ENCODE data around the gene DYSF.

The DYSF gene

DNA sequence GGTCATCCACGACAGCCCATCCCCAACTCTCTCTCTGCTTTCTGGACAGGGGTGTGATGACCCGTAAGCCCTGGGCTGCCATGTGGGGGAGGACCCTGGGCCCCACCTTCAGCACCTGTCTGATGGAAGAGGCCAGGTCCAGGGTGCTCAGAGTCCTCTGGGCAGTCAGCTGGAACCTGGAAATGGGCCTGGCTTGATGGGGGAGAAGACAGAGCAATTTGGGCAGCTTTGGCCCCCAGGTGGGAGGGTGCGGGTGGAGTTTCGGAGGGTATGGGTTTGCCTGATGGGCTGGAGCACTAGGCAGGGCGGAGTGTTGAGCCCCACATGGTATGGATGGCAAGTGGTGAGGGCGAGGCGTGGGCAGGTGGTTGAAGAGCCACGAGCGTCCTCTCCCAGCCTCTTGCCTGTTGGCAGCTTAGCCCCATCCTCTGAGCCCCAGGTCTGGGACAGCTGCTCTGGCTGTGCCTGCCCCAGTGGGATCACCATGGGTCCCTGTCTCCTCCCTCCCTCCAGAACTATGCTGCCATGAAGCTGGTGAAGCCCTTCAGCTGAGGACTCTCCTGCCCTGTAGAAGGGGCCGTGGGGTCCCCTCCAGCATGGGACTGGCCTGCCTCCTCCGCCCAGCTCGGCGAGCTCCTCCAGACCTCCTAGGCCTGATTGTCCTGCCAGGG lies 232.7 kb downstream of the DYSF start:
- no peak overlapping the region for H3K4me3 ChIP-seq (ENCODE audit: low read depth, low read length)
- TF ChIP-seq, protein P1, sequence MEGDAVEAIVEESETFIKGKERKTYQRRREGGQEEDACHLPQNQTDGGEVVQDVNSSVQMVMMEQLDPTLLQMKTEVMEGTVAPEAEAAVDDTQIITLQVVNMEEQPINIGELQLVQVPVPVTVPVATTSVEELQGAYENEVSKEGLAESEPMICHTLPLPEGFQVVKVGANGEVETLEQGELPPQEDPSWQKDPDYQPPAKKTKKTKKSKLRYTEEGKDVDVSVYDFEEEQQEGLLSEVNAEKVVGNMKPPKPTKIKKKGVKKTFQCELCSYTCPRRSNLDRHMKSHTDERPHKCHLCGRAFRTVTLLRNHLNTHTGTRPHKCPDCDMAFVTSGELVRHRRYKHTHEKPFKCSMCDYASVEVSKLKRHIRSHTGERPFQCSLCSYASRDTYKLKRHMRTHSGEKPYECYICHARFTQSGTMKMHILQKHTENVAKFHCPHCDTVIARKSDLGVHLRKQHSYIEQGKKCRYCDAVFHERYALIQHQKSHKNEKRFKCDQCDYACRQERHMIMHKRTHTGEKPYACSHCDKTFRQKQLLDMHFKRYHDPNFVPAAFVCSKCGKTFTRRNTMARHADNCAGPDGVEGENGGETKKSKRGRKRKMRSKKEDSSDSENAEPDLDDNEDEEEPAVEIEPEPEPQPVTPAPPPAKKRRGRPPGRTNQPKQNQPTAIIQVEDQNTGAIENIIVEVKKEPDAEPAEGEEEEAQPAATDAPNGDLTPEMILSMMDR (IDR thresholded peaks at IDR 0.05; ENCODE audit: low read depth, low read length), result no peak

DNA sequence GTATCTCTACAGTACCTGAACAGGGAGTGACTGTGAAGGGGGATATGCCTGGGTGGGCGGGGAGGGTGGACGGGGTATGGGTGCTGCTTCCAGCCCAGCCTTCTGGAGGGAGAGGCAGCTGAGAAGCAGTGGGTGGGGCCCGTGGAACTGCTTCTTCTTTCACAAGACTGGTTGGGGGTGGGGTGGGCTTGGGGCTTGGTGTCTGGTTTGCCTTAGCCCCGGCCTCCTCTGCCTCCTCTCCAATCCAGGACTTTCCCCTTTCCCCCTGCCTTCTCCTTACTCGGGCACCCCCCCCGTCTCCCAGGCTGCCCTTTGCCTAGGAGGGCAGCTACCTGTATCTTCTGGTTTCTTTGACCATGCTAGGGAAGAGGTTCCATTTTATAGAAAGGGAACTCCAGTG lies 233.4 kb downstream of the DYSF start:
- H3K4me3 ChIP-seq (ENCODE audit: low read depth, low read length), result no peak overlapping the region
- TF ChIP-seq, protein P1 (IDR thresholded peaks at IDR 0.05; ENCODE audit: low read depth, low read length), result no peak

DNA sequence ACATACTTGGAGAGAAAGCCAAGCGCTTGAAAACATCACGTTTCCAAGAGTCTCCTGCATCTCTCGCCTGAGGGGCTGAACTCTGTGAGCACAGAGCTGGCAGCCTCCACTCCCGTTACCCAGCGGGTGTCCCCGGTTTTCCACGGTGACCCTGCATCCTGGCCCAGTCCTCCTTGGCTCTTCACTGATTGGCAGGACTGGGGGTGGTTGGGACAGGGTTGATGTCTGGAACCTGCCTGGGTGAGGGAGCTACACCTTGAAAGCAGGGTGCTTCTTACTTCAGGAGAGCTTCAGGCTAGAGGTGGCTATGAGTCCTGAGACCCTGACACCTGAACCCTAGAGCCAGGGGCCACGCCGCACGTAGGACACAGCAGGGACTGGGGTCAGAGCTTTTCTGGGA lies 234.1 kb downstream of the DYSF start:
- no peak overlapping the region for H3K4me3 ChIP-seq (ENCODE audit: low read depth, low read length)
- TF ChIP-seq, protein P1 (IDR thresholded peaks at IDR 0.05; ENCODE audit: low read depth, low read length), result no peak

DNA sequence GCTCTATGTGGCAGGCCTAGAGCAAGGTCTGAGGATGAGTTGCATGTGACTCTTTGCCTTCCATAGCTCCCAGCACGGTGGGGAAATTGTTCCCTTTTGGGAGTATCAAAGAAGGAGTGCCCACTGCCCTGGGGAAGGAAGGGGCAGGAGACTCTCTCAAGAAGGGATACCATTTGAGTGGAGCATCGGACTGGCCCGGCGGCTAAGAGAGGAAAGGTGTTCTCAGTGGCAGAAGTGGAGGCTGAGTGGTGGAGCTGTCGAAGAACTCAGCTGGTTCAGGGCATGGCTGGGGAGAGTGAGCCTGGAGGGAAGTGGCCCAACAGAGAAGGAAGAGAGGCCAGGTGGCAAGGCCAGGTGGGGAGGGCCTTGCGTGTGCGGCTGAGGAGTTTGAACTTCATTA lies 235.2 kb downstream of the DYSF start:
- TF ChIP-seq, protein P1 (IDR thresholded peaks at IDR 0.05; ENCODE audit: low read depth, low read length), result no peak
- H3K4me3 ChIP-seq (ENCODE audit: low read depth, low read length), result no peak overlapping the region

DNA sequence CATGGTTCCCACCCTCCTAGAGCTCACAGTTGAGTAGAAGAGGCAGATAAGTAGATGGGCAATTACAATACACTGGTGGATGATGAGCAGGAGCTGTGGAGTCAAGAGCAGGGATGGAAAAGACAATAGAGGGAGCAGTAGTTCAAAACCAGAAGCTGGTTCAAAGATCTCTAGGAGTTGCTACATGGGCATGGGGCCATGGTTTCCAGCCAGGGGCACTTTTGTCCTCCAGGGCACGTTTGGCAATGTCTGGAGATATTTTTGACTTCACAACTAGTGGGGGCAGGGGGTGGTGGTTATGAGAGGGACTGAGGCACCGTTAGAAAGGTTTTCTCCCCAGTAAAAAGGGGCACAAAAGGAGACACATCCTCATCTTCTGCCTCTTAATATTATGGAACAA lies 236.0 kb downstream of the DYSF start:
- H3K4me3 ChIP-seq (ENCODE audit: low read depth, low read length), result no peak overlapping the region
- TF ChIP-seq, protein P1 (IDR thresholded peaks at IDR 0.05; ENCODE audit: low read depth, low read length), result no peak

DNA sequence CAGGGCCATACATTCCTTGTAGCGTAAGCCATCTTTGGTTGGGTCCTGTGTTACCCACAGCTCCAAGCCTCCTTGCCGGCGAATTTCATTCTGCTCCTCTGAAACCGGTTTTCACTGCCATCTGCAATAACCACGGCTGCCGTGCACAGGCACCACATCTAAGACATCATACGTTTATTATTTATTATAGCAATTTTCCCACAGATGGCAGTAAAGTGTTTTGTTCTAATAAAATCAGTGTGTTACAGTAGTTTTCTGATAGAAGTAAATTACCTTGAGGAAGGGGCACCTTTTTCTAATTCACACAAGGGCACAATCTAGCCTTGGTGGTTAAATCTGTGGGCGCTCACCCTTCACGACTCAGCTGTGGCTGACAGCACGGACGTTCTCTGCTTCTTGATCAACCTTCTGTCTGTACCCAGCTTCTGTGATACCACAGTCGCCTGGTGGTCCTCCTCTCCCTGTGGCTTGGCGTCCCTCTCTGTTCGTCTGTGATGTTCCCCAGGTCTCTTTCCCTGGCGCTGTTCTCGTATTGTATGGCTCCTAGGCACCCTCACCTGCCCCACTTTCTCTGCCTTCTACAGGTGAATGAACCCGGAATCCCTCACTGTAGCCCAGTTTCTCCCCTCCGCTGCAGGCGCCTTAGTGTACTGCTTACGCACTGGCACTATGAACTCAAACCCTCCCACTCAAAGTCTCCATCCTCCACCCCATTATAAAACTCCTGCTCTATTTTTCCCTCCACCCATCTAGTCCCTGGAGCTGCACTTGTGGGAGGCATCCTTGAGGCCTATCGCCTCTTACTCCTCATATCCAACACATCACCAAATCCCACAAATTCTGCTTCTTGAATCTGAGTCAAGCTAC lies 236.8 kb downstream of the DYSF start:
- TF ChIP-seq, protein P1 (IDR thresholded peaks at IDR 0.05; ENCODE audit: low read depth, low read length), result no peak
- no peak overlapping the region for H3K4me3 ChIP-seq (ENCODE audit: low read depth, low read length)

DNA sequence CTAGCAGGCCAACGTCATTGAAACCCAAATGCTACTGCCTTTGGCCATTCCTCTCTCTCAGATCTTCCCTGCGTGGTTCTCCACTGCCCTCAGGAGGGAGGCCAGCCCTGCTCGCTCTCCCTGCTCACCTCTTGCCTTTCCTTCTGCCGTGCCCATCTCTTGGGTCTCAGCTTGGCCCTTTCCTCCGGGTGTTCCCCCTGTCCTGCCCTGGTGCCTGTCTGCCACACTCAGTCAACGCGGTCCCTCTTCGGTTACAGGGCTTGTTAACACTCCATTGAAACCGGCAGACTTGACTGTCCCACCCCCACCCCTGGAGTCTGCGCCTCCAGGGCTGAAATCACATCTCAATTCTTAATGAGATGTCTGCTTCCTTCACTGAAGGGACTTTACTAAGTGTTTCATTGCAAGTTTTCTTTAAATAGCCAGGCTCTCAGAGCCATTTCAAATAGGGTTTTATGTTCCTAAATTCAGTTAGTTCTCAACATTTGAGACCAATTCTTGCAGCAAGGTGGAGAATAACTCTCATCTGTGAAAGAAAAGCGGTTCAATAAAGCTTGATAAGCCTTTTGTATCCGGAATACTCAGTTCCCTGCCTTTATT lies 237.6 kb downstream of the DYSF start:
- TF ChIP-seq, protein P1 (IDR thresholded peaks at IDR 0.05; ENCODE audit: low read depth, low read length), result no peak
- H3K4me3 ChIP-seq (ENCODE audit: low read depth, low read length), result no peak overlapping the region

Data from WI38 (cell line).